HepG2 (cell line): ENCODE results near the gene CST4. TPM values are rescaled to one million over a fixed set of nuclear protein-coding genes. Genes with fewer than 3 reads are reported as not detected.
A peak's percentile ranks its signal among the peaks of the same experiment; 100 is the strongest.

Source experiments
- CBX5 ChIP-seq: sonication (generic); formaldehyde crosslinking; IDR thresholded peaks from 2 replicates; pipeline ENCODE4 v1.4.0; 2020; ENCODE audit warnings: missing genetic modification reagents, borderline replicate concordance
- HDAC2 ChIP-seq: sonication (generic); formaldehyde crosslinking; IDR thresholded peaks from 2 replicates; pipeline ENCODE4 v1.4.0; 2020; ENCODE audit warnings: missing genetic modification reagents
- HOXA3 ChIP-seq: sonication (generic); formaldehyde crosslinking; IDR thresholded peaks from 2 replicates; pipeline ENCODE4 v1.5.0; 2020; ENCODE audit warnings: missing genetic modification reagents
- KAT8 ChIP-seq: IDR thresholded peaks from 2 replicates; pipeline ENCODE4 v1.6.1; 2016; ENCODE audit warnings: missing genetic modification reagents, missing compliant biosample characterization
- KDM5B ChIP-seq: sonication (generic); formaldehyde crosslinking; IDR thresholded peaks from 2 replicates; pipeline ENCODE4 v1.4.0; 2020; ENCODE audit warnings: missing genetic modification reagents, mild to moderate bottlenecking, borderline replicate concordance
- MED8 ChIP-seq: sonication (generic); formaldehyde crosslinking; IDR thresholded peaks from 2 replicates; pipeline ENCODE4 v1.8.1; 2023; ENCODE audit warnings: mild to moderate bottlenecking, missing genetic modification reagents; ENCODE audit not compliant: insufficient replicate concordance
- MTA1 ChIP-seq: sonication (generic); formaldehyde crosslinking; IDR thresholded peaks from 2 replicates; pipeline ENCODE4 v1.4.0; 2020; ENCODE audit warnings: missing genetic modification reagents, mild to moderate bottlenecking, borderline replicate concordance
- PAF1 ChIP-seq: IDR thresholded peaks from 2 replicates; pipeline ENCODE4 v1.6.1; 2016; ENCODE audit warnings: missing genetic modification reagents, missing compliant biosample characterization
- RFXAP ChIP-seq: sonication (generic); formaldehyde crosslinking; IDR thresholded peaks from 2 replicates; pipeline ENCODE4 v1.4.0; 2020; ENCODE audit warnings: missing genetic modification reagents, borderline replicate concordance
- SRF ChIP-seq: IDR thresholded peaks from 2 replicates; pipeline ENCODE4 v1.6.1; 2011; ENCODE audit warnings: mild to moderate bottlenecking, low read depth, low read length, moderate library complexity
- SRY ChIP-seq: sonication (generic); formaldehyde crosslinking; IDR thresholded peaks from 2 replicates; pipeline ENCODE4 v1.8.0; 2022; ENCODE audit warnings: mild to moderate bottlenecking, missing genetic modification reagents
- ZBTB7A ChIP-seq: sonication (generic); formaldehyde crosslinking; IDR thresholded peaks from 2 replicates; pipeline ENCODE4 v1.8.0; 2022; ENCODE audit warnings: mild to moderate bottlenecking, missing genetic modification reagents
- ZNF280D ChIP-seq: sonication (generic); formaldehyde crosslinking; IDR thresholded peaks from 2 replicates; pipeline ENCODE4 v1.5.1; 2020; ENCODE audit warnings: mild to moderate bottlenecking, missing genetic modification reagents
- ZNF331 ChIP-seq: sonication (generic); formaldehyde crosslinking; IDR thresholded peaks from 2 replicates; pipeline ENCODE4 v1.4.0; 2020; ENCODE audit warnings: missing genetic modification reagents
- ZNF354B ChIP-seq: sonication (generic); formaldehyde crosslinking; IDR thresholded peaks from 2 replicates; pipeline ENCODE4 v1.8.0; 2022; ENCODE audit warnings: mild to moderate bottlenecking, missing genetic modification reagents
- ZNF383 ChIP-seq: sonication (generic); formaldehyde crosslinking; IDR thresholded peaks from 2 replicates; pipeline ENCODE4 v1.4.0; 2020; ENCODE audit warnings: missing genetic modification reagents, mild to moderate bottlenecking, borderline replicate concordance
- ZZZ3 ChIP-seq: sonication (generic); formaldehyde crosslinking; IDR thresholded peaks from 2 replicates; pipeline ENCODE4 v1.4.0; 2020; ENCODE audit warnings: missing genetic modification reagents, mild to moderate bottlenecking, borderline replicate concordance
- polyA plus RNA-seq, 8 experiments: library from polyadenylated mRNA; depleted of rRNA in 3 of 8; stranded (reverse) in 7 of 8; unstranded in 1 of 8; fragments of >200 nt; fragmentation: Illumina TruSeq in 4 of 8; extraction: Trizol in 4 of 8; gene quantifications; 2 replicates each; pipeline versions ENCODE4 v1.2.1 to v1.2.3, GENCODE V29; 2011 to 2016; ENCODE audit warnings: low read depth in 4 of 8, missing spikeins in 1 of 8, mixed read lengths in 1 of 8; ENCODE audit not compliant: insufficient read depth in 1 of 8
- total RNA-seq, 5 experiments: library from RNA; depleted of rRNA; stranded (reverse); fragments of >200 nt; fragmentation: Illumina TruSeq; extraction: Trizol; gene quantifications; 2 replicates each; pipeline ENCODE4 v1.2.3, GENCODE V29; 2016; ENCODE audit warnings: low read depth in 1 of 5
- TF ChIP-seq, protein P1 (sequence below): sonication (generic); formaldehyde crosslinking; IDR thresholded peaks from 2 replicates; pipeline ENCODE4 v1.9.0; 2022; ENCODE audit warnings: missing genetic modification reagents, mild to moderate bottlenecking, borderline replicate concordance
- TF ChIP-seq, protein P2 (sequence below): sonication (generic); formaldehyde crosslinking; IDR thresholded peaks from 2 replicates; pipeline ENCODE4 v1.5.1; 2020; ENCODE audit warnings: mild to moderate bottlenecking, missing genetic modification reagents, moderate library complexity
- TF ChIP-seq, protein P3 (sequence below): sonication (generic); formaldehyde crosslinking; IDR thresholded peaks from 2 replicates; pipeline ENCODE4 v1.9.0; 2021; ENCODE audit warnings: missing genetic modification reagents, borderline replicate concordance

The CST4 gene
- total and polyA plus RNA-seq, 2 of the 13 experiments (the other 11 are each of a cell fraction or from before 2014, with no cell fraction given), result not detected

DNA sequence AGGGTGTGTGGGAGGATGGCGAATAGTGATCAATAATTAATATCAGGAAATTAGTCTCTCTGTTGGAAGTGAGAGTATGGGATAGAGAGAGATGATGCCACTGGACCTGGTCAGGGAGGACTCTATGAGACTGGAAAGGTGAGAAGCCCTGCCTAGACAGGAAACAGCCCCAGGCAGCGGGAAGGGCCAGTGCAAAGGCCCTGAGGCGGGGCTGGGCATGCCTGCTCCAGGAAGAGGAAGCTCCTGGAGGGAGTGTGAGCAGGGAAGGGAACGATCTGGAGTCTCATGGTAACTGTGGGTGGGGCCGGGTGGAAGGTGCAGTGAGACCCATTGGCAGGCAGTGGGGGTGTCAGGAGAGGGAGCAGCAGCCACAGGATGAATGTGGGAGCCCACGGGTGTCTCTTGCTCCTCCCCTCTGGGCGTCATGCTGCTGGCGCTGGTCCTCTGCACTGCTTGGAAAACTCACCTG, 49.3 kb downstream of the CST4 start (continued):
- peak; percentile 54 for TF ChIP-seq HDAC2
- TF ChIP-seq, protein P1, sequence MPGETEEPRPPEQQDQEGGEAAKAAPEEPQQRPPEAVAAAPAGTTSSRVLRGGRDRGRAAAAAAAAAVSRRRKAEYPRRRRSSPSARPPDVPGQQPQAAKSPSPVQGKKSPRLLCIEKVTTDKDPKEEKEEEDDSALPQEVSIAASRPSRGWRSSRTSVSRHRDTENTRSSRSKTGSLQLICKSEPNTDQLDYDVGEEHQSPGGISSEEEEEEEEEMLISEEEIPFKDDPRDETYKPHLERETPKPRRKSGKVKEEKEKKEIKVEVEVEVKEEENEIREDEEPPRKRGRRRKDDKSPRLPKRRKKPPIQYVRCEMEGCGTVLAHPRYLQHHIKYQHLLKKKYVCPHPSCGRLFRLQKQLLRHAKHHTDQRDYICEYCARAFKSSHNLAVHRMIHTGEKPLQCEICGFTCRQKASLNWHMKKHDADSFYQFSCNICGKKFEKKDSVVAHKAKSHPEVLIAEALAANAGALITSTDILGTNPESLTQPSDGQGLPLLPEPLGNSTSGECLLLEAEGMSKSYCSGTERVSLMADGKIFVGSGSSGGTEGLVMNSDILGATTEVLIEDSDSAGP (CRISPR knock-in tag), result 0 out of 2 replicates have a peak, but pooled peaks have one; percentile 11
- TF ChIP-seq SRF, result no peak
- TF ChIP-seq CBX5 (CRISPR knock-in tag), result peak; percentile 32; the same call in 1 of the 2 replicates
- peak; percentile 41; the same call in 1 of the 2 replicates for TF ChIP-seq MTA1 (CRISPR knock-in tag)
- TF ChIP-seq ZNF354B (CRISPR knock-in tag), result no peak
- TF ChIP-seq KDM5B (CRISPR knock-in tag), result 0 out of 2 replicates have a peak, but pooled peaks have one; percentile 50
- TF ChIP-seq ZBTB7A (CRISPR knock-in tag), result no peak
- 0 out of 2 replicates have a peak, but pooled peaks have one; percentile 31 for TF ChIP-seq RFXAP
- 0 out of 2 replicates have a peak, but pooled peaks have one; percentile 67 for TF ChIP-seq ZNF280D (CRISPR knock-in tag)
- 0 out of 2 replicates have a peak, but pooled peaks have one; percentile 37 for TF ChIP-seq ZNF331
- TF ChIP-seq, protein P2, sequence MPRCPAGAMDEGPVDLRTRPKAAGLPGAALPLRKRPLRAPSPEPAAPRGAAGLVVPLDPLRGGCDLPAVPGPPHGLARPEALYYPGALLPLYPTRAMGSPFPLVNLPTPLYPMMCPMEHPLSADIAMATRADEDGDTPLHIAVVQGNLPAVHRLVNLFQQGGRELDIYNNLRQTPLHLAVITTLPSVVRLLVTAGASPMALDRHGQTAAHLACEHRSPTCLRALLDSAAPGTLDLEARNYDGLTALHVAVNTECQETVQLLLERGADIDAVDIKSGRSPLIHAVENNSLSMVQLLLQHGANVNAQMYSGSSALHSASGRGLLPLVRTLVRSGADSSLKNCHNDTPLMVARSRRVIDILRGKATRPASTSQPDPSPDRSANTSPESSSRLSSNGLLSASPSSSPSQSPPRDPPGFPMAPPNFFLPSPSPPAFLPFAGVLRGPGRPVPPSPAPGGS, result no peak
- TF ChIP-seq HOXA3 (CRISPR knock-in tag), result peak; percentile 33; the same call in 1 of the 2 replicates
- TF ChIP-seq ZZZ3, result 0 out of 2 replicates have a peak, but pooled peaks have one; percentile 23
- TF ChIP-seq ZNF383 (CRISPR knock-in tag), result 0 out of 2 replicates have a peak, but pooled peaks have one; percentile 3
- no peak for TF ChIP-seq PAF1 (CRISPR knock-in tag)
- TF ChIP-seq, protein P3, sequence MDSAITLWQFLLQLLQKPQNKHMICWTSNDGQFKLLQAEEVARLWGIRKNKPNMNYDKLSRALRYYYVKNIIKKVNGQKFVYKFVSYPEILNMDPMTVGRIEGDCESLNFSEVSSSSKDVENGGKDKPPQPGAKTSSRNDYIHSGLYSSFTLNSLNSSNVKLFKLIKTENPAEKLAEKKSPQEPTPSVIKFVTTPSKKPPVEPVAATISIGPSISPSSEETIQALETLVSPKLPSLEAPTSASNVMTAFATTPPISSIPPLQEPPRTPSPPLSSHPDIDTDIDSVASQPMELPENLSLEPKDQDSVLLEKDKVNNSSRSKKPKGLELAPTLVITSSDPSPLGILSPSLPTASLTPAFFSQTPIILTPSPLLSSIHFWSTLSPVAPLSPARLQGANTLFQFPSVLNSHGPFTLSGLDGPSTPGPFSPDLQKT (CRISPR knock-in tag), result no peak
- peak; percentile 61 for TF ChIP-seq MED8
- TF ChIP-seq SRY (CRISPR knock-in tag), result peak; percentile 36; the same call in 1 of the 2 replicates
- 0 out of 2 replicates have a peak, but pooled peaks have one; percentile 10 for TF ChIP-seq KAT8 (CRISPR knock-in tag)
